HFF-Myc (cell line): ENCODE measurements around the gene NUAK1.

Source experiments
- DNase-seq: peaks from one replicate; pipeline ENCODE4 v3.0.0-alpha.2; 2011; ENCODE audit warnings: low read depth; ENCODE audit errors: extremely low read depth
- H3K4me3 ChIP-seq: replicated peaks from 2 replicates; pipeline ENCODE4 v1.5.1; 2011; ENCODE audit warnings: low read depth, mild to moderate bottlenecking, control low read depth, low read length
- TF ChIP-seq, protein P1 (sequence below): IDR thresholded peaks from 2 replicates; pipeline ENCODE4 v1.5.1; 2012; ENCODE audit warnings: mild to moderate bottlenecking, low read depth, low read length, control low read depth; ENCODE audit errors: missing control alignments

Gene NUAK1

DNA sequence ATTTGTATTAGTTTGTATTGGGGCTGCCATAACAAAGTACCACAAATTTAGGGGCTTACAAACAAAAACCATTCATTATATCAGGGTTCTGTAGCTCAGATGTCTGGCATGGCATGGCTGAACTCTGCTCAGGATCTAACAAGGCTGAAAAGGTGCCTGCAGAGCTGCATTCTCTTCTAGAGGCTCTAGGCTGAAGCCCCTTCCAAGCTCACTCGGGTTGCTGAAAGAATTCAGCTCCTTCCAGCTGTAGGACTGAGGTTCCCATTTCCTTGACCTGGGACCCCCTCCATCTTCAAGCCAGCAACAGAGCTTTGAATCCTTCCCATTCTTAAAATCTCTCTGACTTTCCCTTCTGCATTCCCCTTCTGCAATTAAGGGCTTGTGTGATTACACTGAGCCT, 90.7 kb downstream of the NUAK1 start:
- no peak overlapping the region for H3K4me3 ChIP-seq
- DNase-seq, result no peak
- TF ChIP-seq, protein P1, sequence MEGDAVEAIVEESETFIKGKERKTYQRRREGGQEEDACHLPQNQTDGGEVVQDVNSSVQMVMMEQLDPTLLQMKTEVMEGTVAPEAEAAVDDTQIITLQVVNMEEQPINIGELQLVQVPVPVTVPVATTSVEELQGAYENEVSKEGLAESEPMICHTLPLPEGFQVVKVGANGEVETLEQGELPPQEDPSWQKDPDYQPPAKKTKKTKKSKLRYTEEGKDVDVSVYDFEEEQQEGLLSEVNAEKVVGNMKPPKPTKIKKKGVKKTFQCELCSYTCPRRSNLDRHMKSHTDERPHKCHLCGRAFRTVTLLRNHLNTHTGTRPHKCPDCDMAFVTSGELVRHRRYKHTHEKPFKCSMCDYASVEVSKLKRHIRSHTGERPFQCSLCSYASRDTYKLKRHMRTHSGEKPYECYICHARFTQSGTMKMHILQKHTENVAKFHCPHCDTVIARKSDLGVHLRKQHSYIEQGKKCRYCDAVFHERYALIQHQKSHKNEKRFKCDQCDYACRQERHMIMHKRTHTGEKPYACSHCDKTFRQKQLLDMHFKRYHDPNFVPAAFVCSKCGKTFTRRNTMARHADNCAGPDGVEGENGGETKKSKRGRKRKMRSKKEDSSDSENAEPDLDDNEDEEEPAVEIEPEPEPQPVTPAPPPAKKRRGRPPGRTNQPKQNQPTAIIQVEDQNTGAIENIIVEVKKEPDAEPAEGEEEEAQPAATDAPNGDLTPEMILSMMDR, result no peak

DNA sequence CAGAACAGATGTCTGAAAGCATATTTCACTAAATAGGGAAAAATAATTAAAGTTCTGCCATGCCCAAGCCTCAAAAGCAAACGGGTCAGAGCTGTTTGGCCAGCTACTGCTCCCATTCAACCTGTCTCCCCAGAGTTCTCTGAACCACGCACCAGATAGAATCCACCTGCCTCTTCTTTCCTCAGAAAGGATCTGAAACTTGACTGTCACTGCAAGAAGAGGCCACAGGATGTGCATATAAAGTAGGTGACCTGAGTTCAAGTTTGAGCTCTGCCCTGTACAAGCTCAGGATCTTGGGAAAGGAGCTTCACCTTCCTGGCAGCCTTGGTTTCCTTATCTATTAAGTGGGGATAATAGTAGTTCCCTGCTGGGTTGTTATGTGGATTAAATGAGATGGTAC, 91.8 kb downstream of the NUAK1 start:
- DNase-seq, result no peak
- TF ChIP-seq, protein P1, result no peak
- no peak overlapping the region for H3K4me3 ChIP-seq

DNA sequence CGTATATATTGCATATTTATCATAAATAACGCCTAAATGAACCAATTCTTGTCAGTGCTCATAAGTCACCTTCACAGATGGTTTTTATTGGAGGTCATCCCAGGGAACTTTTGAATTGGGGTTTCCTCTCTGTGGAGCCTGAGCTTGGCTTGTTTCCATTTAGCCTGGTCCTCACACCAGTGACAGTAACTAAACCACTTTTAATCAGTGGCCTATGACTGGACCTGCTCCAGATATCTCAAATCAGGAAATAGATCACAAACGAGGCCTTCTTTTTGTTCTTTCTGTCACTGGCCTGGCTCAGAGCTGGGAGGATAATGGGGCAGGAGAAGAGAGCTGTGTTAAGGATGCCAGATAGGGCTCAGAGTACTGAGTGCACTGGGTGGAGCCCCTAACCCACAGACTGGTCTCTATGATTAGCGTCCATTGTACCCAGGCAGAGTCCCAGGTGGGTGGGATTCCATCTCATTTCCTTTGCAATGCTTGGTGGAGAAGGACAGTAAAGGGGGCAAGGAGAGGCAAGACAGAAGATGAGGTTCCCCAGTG, 92.4 kb downstream of the NUAK1 start:
- H3K4me3 ChIP-seq, result no peak overlapping the region
- TF ChIP-seq, protein P1, result no peak
- no peak for DNase-seq

DNA sequence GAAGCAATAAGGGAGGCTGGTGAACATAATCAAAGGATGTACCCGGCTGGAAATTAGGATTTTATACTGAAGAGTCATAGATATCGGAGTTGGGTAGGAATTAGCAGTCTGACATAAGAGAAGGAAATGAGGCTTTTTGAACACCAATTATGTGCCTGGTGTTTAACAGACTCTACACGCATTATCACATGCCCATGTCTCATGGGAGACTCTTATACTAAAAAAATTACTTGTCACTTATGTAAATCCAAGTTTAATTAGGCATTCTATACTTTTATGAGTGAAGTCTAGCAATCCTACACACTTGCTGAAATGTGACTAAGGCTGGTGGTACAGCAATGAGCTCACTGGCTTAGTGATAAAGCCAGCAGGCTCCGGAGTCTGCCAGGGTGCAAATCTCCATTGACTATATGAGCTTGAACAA, 93.5 kb downstream of the NUAK1 start:
- no peak overlapping the region for H3K4me3 ChIP-seq
- TF ChIP-seq, protein P1, result no peak
- DNase-seq, result no peak

DNA sequence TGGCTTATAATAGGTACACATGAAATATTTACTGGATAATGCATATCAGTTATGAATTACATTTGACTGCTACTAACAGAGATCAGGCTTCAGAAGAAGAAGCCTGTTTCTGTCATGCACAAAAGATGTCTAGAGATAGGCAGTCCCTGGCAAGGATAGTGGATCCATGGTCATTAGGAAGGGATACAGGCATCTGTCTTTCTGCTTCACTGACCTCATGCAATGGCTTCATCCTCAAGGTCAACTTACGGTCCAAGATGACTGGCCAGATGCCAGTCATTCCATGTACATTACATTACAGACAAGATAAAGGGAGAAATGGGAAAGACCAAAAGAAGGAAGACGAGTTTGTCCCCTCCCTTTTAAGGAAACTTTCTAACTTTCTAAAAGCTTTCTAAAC, 94.0 kb downstream of the NUAK1 start:
- no peak overlapping the region for H3K4me3 ChIP-seq
- DNase-seq, result no peak
- TF ChIP-seq, protein P1, result no peak

DNA sequence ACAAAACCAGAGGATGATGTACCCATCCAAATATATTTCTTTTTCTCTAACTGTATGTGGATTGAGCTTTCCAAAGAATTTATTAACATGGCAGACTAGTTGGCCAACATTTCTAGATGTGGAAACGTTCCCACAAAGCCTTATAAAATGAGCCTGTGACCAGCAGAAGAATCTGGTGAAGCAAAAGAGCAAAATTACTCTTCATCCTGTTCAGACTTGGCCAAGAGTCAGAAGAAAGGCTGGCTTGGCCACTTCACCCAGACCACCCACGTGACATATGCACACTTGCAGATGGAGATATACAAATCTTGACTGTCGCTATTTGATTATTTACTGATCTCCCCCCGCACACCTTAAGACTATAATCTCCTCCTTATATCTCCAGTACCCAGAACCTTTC, 96.7 kb downstream of the NUAK1 start:
- TF ChIP-seq, protein P1, result no peak
- no peak overlapping the region for H3K4me3 ChIP-seq
- no peak for DNase-seq

DNA sequence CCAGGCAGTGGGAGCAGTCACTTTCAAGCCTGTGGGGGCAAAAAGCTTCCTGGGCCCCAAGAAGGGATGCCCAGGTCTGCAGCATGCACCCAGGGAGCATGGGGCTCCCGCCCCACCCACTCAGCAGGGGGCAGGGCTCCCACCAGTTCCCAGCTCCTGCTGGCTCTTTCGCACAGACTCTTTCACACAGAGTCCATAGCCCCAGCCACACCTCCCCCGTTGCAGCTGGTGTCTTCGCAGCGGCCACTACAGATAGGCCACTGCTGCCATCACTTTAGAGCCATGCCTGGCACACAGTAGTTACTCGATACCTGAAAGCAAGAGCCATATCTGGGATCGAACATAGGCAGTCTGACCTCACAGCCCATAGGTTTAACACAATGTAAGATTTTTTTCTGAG, 98.2 kb downstream of the NUAK1 start:
- DNase-seq, result no peak
- TF ChIP-seq, protein P1, result no peak
- no peak overlapping the region for H3K4me3 ChIP-seq
